ENCODE data around the gene SETD6.
"Not testable (repeated sequence)": the region's sequence is repeated elsewhere in the genome, so short reads cannot be mapped to it uniquely, and the experiment has no call there.

The SETD6 gene

GRCh38 chr16:58535100-58535499 is 19.8 kb downstream of the SETD6 start:
- H3K4me3 ChIP-seq (ENCODE audit: low read depth, low read length): no peak overlapping the region

GRCh38 chr16:58536278-58536677 is 21.0 kb downstream of the SETD6 start:
- no peak overlapping the region for H3K4me3 ChIP-seq (ENCODE audit: low read depth, low read length)

GRCh38 chr16:58537124-58537906 is 22.0 kb downstream of the SETD6 start:
- no peak overlapping the region for H3K4me3 ChIP-seq (ENCODE audit: low read depth, low read length)

GRCh38 chr16:58541711-58542110 is 26.4 kb downstream of the SETD6 start:
- no peak overlapping the region for H3K4me3 ChIP-seq (ENCODE audit: low read depth, low read length)

GRCh38 chr16:58542291-58542690 is 27.0 kb downstream of the SETD6 start:
- no peak overlapping the region for H3K4me3 ChIP-seq (ENCODE audit: low read depth, low read length)

GRCh38 chr16:58543685-58544084 is 28.4 kb downstream of the SETD6 start:
- H3K4me3 ChIP-seq (ENCODE audit: low read depth, low read length): no peak overlapping the region

- no peak overlapping the region for H3K4me3 ChIP-seq (ENCODE audit: low read depth, low read length)
These were observed 33.1 kb downstream of the SETD6 start for GRCh38 chr16:58548378-58548777.

GRCh38 chr16:58551496-58551895 is 36.2 kb downstream of the SETD6 start:
- H3K4me3 ChIP-seq (ENCODE audit: low read depth, low read length): no peak overlapping the region

- no peak overlapping the region for H3K4me3 ChIP-seq (ENCODE audit: low read depth, low read length)
These were observed 41.4 kb downstream of the SETD6 start for GRCh38 chr16:58556678-58557077.

- no peak overlapping the region for H3K4me3 ChIP-seq (ENCODE audit: low read depth, low read length)
These were observed 47.9 kb downstream of the SETD6 start for GRCh38 chr16:58563235-58563634.

- H3K4me3 ChIP-seq (ENCODE audit: low read depth, low read length): no peak overlapping the region
These were observed 48.5 kb downstream of the SETD6 start for GRCh38 chr16:58563775-58564174.

GRCh38 chr16:58565697-58566096 is 50.4 kb downstream of the SETD6 start:
- not testable (repeated sequence) for H3K4me3 ChIP-seq (ENCODE audit: low read depth, low read length)
